Measurements from ENCODE around the gene NME5. TPM values are rescaled to one million over a fixed set of nuclear protein-coding genes. Genes with fewer than 3 reads are reported as not detected.
"Not testable (repeated sequence)": the region's sequence is repeated elsewhere in the genome, so short reads cannot be mapped to it uniquely, and the experiment has no call there.

Gene NME5
- total RNA-seq, 1 experiment from 2014 or later, result 0.17 TPM

- no peak for DNase-seq (ENCODE audit: low read depth)
These were observed 61.1 kb downstream of the NME5 start for GRCh38 chr5:138078006-138078643.

DNA sequence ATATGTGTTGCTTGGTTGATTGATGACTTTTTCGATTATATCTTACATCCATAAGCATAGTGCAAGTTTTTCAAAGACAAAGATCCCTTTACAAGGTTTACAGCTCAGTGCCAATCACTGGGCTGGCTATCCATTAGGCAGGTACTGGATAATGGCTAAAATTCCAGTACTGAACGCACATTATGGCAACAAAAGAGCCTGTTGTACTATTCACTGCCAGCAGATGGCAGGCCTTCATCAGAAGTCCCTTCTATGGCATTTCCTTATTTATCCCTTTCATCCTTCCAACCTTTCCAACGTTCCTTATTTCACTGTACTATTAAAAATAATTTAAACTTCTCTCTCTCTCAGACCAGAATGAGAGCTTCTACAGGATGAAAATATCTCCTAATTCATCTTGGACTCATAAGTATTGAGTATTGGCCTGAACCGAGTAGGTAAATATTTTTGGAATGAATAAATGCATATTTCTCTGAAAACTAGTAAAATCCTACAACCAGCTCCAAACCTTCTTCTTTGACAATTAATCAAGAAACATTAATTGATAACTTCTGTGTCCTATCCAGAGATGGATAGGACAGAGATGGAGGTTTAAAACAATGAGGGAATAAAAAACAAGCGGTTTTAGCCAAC, 62.0 kb downstream of the NME5 start:
- DNase-seq (ENCODE audit: low read depth), result peak; percentile 41

- DNase-seq (ENCODE audit: low read depth), result not testable (repeated sequence)
These were observed 69.2 kb downstream of the NME5 start for GRCh38 chr5:138070026-138070425.

DNA sequence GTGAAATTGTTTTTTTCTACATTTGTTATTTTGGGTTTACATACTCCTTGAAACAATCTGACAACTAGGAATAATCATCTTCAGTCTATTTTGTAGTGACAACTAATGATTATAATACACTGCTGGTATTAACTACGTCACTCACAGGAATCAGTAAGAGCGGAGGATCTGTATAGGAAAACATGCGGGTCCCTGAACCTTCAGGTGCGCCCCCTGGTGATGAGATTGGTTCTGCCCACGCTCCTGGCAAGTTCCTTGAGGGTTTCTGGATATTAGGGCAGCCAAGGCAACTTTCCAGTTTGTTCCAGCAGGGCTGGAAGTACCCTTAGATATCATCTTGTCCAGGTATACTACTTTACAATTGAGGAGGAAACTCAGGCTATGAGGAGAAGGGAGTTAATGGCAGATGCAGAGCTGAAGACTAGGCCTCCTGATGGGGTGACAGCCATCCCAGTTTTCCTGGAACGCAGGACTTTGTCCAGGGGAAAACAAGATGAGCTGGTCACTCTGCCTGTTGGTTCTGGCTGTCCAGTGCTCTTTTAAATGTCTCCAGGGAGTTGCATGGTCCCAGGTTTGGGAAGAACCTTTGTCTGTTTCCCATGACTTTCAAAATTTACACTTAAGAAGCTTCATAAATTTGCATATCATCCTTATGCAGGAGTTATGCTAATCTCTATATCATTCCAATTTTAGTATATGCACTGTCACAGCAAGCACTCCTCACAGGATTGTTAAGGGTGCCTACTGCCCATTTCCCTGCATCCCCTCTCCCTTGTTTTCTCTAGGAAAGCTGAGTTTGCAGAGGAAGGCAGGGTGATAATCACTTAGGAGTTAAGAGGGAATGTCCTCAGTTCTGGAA, 70.3 kb downstream of the NME5 start:
- peak; percentile 65 for DNase-seq (ENCODE audit: low read depth)

DNA sequence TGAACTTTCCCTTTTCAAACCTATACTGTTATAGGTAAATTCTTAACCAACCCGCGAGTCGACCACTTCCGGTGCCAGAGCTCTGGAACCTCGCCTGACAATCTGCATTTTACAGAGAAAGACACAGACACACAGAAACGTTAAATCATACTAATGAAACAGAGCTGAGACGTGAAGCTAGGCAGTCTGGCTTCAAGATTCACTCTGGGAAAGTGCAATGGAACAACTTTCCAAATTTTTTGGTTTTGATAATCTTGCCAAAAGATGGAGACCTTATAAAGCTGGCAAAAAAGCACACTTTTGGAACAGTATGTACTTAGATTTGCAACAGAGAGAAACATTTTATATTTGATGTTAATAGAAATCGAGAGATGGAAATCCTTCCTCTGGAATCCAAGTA, 71.3 kb downstream of the NME5 start:
- DNase-seq (ENCODE audit: low read depth), result no peak

Other genes starting within 250 kb of the NME5 start
- not detected in 2 replicates for gene PKD2L2, start 250.0 kb downstream of the NME5 start, total RNA-seq (2014; rRNA removed)
- 11.5 and 20.8 TPM in 2 replicates for gene FAM13B, start 106.3 kb downstream of the NME5 start, total RNA-seq (2014; rRNA removed)
- gene WNT8A, start 55.4 kb downstream of the NME5 start, total RNA-seq (2014; rRNA removed), result not detected in 2 replicates
- 49.1 and 60.0 TPM in 2 replicates for gene BRD8, start 39.2 kb upstream of the NME5 start, total RNA-seq (2014; rRNA removed)
- gene KIF20A, start 39.7 kb upstream of the NME5 start, total RNA-seq (2014; rRNA removed), result 108 and 113 TPM in 2 replicates
- 27.0 and 27.4 TPM in 2 replicates for gene CDC23, start 73.9 kb upstream of the NME5 start, total RNA-seq (2014; rRNA removed)
- gene GFRA3, start 135.2 kb upstream of the NME5 start, total RNA-seq (2014; rRNA removed), result not detected in 2 replicates
- gene CDC25C, start 192.4 kb upstream of the NME5 start, total RNA-seq (2014; rRNA removed), result 16.9 and 18.3 TPM in 2 replicates
- gene FAM53C, start 198.8 kb upstream of the NME5 start, total RNA-seq (2014; rRNA removed), result 27.2 and 29.7 TPM in 2 replicates
- gene KDM3B, start 213.3 kb upstream of the NME5 start, total RNA-seq (2014; rRNA removed), result 30.3 and 36.1 TPM in 2 replicates

All from LHCN-M2 (cell line).